Measurements from ENCODE around the gene SNX12.
"Not testable (repeated sequence)": the region's sequence is repeated elsewhere in the genome, so short reads cannot be mapped to it uniquely, and the experiment has no call there.

Gene SNX12

DNA sequence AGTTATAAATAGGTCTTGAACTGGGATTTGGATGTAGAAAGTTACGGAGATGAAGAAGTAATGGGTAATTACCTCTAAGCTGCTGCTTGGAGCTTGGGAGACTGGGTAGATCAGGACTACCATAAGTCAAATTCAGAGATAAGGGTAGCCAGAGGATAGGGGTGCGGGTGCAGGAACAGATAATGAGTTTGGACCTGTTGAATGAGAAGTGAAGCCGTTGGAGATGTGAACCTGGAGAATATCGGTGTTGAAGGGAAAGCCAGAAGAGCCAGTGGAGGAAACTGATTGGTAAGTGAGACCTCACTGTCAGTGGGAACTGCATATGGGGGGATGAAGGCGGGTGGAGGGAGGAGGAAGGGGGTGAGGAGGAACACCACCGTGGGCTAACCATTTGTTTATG, 26.9 kb upstream of the SNX12 start:
- in situ Hi-C loops (cut with MboI; ENCODE audit: low sequenced_read_pairs): no loop called here

DNA sequence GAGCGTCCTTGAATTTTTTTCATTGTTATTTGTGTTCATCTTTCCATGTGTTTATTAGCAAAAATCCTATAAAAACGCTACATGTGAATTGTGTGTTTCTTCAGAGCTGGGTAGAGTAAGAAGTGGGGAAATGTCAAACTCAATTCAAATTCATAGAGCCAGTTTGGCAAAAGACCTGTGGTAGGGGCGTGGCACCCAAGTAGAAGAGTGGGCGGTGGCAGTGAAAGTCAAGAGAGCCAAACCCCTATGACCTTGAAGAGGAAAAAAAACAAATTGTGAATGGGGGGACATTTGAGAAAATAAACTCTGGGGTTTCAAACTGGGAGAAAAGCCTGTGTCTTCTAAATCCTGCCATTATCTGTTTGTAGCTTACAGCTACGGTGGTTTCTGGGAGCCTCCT, 23.1 kb upstream of the SNX12 start:
- in situ Hi-C loops (cut with MboI; ENCODE audit: low sequenced_read_pairs): no loop called here

DNA sequence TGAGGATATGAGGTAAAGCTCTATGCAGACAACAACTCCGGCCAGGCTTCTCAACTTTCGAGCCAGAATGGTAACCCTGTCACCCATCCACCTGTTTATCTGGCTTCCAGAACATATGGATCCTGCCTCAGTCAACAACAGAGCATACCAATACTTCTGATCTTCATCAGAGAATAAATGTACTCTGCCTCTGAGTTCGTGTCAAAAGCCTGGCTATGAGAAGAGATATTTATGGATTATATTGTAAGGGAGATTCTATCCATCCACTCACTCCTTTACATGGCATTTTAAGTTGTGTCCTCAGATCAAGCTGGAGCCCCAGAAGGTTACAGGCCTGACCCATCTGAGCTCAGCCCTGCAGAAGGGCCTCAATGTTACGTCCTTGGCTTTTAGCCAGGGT, 17.8 kb upstream of the SNX12 start:
- in situ Hi-C loops (cut with MboI; ENCODE audit: low sequenced_read_pairs): no loop called here

GRCh38 chrX:71082822-71083221, 14.7 kb upstream of the SNX12 start:
- in situ Hi-C loops (cut with MboI; ENCODE audit: low sequenced_read_pairs): no loop called here

DNA sequence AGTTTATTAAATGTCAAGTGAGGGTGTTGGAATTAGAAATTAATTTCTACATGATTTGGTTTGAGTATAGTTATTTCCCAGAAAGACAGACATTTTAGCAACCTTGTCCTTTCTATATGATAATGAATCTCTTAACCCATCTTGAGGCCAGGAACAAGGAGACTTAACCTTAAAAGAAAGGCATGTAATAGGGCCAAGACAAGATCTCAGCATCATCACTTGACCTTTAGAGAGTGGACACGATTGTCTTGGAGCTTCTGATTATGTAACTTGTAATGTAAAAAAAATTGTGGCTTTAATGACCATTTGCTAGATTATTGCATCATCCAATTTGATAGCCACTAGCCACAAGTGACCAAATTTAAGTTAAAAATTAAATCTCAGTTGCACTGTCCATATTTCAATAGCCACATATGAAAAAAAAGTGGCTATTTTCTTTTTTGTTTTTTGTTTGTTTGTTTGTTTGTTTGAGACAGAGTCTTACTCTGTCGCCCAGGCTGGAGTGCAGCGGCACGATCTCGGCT, 14.1 kb upstream of the SNX12 start:
- in situ Hi-C loops (cut with MboI; ENCODE audit: low sequenced_read_pairs): no loop called here

GRCh38 chrX:71081330-71082123, 13.4 kb upstream of the SNX12 start:
- in situ Hi-C loops (cut with MboI; ENCODE audit: low sequenced_read_pairs): no loop called here

DNA sequence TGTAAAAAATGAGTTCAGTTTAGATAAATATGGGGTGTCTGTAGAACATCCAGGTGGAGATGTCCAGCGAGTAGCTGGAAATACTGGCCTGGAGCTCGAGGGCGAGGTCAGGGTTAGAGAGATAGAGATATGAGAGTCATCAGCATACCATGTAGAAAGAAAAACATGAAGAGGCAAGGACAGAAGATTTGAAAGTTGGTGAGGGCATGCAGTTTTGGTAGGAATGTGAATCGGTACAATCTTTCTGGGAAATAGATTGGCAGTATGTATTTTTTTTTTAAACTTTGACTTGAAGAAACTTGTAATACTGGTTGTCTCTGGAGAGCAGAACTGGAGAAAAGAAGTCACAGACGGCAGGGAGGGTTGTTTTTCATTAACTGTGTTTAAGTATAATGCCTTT, 2.4 kb upstream of the SNX12 start:
- in situ Hi-C loops (cut with MboI; ENCODE audit: low sequenced_read_pairs): no loop called here

DNA sequence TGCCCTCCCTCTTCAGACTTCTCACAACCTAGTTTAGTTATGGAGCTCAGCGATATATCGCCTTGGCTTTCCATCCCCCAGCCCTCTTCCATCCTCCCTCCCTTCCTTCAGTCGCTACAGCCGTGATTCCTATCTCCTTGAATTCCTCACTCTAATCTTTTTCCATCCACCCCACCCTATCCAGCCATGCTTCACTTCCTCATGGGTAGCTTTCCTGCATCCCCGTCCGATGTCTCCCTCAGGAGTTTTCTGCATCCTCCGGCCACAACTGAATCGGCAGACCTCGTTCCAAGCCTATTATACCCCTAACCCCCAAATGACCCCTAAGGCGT, 456 bp downstream of the SNX12 start:
- in situ Hi-C loops (cut with MboI; ENCODE audit: low sequenced_read_pairs): no loop called here

DNA sequence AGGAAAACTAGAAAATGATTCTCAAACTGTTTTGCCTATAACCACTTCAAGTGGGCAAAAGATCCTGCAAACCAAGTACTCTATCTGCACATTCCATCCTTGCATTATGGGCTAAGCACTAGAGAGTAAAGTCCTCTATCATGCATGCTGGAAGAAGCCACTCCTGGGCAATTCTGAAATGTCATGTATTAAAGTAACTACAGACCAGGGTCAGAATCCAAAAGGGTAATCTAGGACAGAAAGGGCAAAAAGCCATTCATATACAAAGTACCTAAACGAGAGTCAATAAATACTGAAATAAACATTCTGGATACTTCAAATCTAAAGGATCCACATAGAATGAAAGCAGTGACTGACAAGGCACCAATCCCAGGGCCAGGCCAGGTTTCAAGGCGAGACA, 1.0 kb downstream of the SNX12 start:
- in situ Hi-C loops (cut with MboI; ENCODE audit: low sequenced_read_pairs): no loop called here

GRCh38 chrX:71060127-71060526, 8.0 kb downstream of the SNX12 start:
- in situ Hi-C loops (cut with MboI; ENCODE audit: low sequenced_read_pairs): no loop called here

DNA sequence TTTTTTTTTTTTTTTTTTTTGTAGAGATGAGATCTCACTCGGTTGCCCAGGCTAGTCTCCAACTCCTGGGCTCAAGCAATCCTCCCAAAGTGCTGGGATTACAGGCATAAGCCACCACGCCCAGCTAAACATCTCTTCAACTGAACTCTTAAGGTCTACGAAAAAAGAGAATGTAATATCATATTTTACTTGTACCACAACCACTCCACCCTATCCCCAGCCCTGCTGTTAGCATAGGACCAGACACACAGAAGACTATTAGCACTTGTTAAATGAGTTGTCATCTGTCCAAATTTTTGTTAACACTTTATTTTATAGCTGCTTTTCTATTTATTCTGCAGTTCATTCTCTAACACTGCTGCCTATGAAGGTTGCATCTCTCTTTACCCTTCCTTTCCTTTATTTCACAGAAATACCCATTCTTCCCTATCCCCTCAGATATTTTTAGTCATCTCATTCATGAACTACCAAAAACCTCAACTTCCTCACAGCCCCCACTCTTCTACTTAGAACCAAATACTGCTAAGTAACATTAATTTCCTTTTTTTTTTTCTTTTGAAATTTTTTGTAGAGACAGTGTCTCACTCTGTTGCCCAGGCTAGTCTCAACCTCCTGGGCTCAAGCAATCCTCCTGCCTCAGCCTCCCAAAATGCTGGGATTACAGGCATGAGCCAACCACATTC, 10.1 kb downstream of the SNX12 start:
- in situ Hi-C loops (cut with MboI; ENCODE audit: low sequenced_read_pairs): no loop called here

- in situ Hi-C loops (cut with MboI; ENCODE audit: low sequenced_read_pairs): no loop called here
Observed at GRCh38 chrX:71056867-71057266, 11.3 kb downstream of the SNX12 start.

- in situ Hi-C loops (cut with MboI; ENCODE audit: low sequenced_read_pairs): no loop called here
Observed at GRCh38 chrX:71053217-71053621, 14.9 kb downstream of the SNX12 start.

DNA sequence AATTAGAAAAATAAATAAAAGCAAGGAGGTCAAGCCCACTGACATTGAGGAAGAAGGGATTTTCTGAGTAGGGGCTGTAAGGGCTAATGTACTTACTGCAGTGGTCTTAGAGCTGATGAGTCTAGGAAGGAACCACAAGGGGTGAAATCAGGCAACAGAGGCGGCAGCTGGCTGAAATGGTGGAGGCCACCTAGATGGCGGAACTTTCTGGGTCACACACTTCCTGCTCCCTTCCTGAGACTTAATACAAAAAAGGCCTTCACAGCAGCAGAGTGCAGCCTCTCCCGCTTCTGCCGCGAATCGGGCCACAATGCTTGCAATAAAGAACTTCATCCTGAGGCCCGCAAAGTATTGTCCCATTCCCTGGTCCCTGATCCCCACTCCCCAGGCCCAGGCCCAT, 15.4 kb downstream of the SNX12 start:
- in situ Hi-C loops (cut with MboI; ENCODE audit: low sequenced_read_pairs): no loop called here

DNA sequence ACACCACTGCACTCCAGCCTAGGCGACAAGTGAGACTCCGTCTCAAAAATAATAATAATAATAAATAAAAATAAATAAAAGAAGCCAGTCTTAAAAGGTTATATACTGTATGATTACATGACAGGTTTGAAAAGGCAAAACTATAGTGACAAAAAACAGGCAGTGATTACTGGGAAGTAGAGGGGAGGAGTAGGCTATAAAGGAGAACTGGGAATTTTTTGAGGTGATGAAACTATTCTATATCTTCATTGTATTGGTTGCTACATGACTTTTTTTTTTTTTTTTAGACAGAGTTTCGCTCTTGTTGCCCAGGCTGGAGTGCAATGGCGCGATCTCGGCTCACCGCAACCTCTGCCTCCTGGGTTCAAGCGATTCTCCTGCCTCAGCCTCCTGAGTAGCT, 20.2 kb downstream of the SNX12 start:
- in situ Hi-C loops (cut with MboI; ENCODE audit: low sequenced_read_pairs): not testable (repeated sequence)

DNA sequence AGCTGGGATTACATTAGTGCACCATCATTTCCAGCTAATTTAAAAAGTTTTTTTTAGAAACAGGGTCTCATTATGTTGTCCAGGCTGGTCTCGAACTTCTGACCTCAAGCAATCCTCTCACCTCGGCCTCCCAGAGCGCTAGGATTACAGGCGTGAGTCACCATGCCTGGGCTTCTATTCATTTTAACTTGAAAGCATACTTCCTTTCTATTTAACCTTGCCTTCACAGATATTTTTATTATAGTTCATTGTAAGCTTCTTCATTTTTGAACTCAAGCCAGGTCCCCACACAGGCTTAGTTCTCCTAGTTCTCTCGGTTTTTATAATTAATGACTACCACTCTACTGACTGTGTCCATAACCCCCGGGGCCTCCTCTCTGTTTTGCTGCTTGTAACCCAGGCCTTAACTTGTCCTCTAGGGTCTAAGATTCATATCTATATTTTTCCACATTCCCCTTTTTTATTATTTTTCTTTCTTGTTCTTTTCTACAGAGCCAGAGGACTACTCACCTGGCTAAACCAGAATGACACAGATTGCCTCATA, 50.7 kb downstream of the SNX12 start:
- in situ Hi-C loops (cut with MboI; ENCODE audit: low sequenced_read_pairs): no loop called here

Data from HL-60/S4 treated with phorbol 12-myristate 13-acetate at 8.2 ng/mL for 4 days and 3 days (cell line).